ENCODE measurements around the gene TRIM50. TPM values are rescaled to one million over a fixed set of nuclear protein-coding genes. Genes with fewer than 3 reads are reported as not detected.
"Not testable (repeated sequence)": the region's sequence is repeated elsewhere in the genome, so short reads cannot be mapped to it uniquely, and the experiment has no call there.

TRIM50 gene
- total RNA-seq (2014; rRNA removed; shearing (Covaris generic)): not detected in 2 replicates
- polyA plus RNA-seq (2016; fragmentation: Nextera tagmentation; extraction: Ambion mirVana): not detected in 2 replicates

- 84 to 92% methylated on average over 31 to 43 of the region's 43 CpGs for WGBS, 2 experiments (ENCODE audit: low coverage in 1 of 2, low lambda C conversion rate in 2 of 2, missing lambda C conversion rate in 2 of 2)
- H3K4me3 ChIP-seq; H3F3A ChIP-seq (ENCODE audit: insufficient read depth); H3K4me1 ChIP-seq (ENCODE audit: insufficient read depth); H3K9ac ChIP-seq; H3K79me2 ChIP-seq (ENCODE audit: insufficient read depth); H3K9me2 ChIP-seq (ENCODE audit: insufficient read depth); H4K20me1 ChIP-seq (ENCODE audit: insufficient read depth); in situ Hi-C loops (cut with MboI); H2AFZ ChIP-seq; H3K27ac ChIP-seq; H3K36me3 ChIP-seq (ENCODE audit: low read depth); H3K9me3 ChIP-seq (ENCODE audit: low read depth); H3K4me2 ChIP-seq (ENCODE audit: unreplicated experiment); DNase-seq: not testable (repeated sequence)
- peaks cover 15% of the 10 kb centered on the region for H3K27me3 ChIP-seq (replicated peaks; ENCODE audit: insufficient read depth)
Observed at GRCh38 chr7:73327922-73328321, at the start of gene TRIM50, which contains the start of gene FKBP6. Gene TRIM50, minus strand, starts transcription at chr7:73328082. Its CDS starts 3,295 bp downstream, at chr7:73324787. Gene FKBP6, plus strand, starts transcription at chr7:73328161. Its CDS starts 268 bp downstream, at chr7:73328429.

DNA sequence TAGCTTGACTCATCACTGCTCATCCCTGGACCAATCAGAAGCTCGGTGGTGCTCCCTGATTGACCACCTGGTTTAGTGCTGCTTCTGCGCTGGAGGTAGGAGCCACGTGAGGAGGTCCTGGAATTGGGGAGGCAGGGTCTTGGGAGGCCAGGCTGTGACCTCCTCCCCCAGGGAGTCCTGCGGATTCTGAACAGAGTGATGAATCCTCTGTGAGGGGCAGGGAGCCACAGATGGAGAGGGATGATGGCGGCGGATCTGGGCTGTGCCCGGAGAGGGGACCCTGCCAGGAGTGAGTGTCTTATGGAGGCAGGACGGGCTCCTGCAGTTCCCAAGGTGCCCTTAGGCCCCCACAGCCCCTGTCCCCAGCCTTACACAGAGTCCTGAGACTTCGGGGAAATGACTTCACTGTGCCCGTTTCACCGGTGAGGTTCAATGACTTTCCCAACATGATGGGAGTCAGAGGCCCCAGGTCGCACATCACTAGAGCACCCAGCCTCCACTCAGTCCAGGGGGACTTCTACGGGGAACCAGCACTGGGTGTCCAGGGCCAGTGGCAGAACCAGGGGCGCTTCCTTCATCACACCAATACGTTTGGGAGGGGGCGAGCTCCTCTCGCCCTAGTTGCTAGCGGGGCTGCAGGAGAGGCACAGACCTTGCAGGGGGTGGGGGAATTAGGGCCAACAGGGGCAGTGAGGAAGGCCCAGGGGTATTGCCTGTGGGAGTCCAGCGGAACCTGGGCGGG lies 49.0 kb upstream of the TRIM50 start:
- H3K9me2 ChIP-seq (ENCODE audit: insufficient read depth): no peaks in the 10 kb centered on the region
- TF ChIP-seq EZH2 (IDR thresholded peaks at IDR 0.05; ENCODE audit: insufficient read depth, poor library complexity, severe bottlenecking) (no peak), EZH2phosphoT487 (IDR thresholded peaks at IDR 0.05; ENCODE audit: insufficient read depth, low read depth) (no peak)
- H3K9ac ChIP-seq: no peak overlapping the region
- H3K36me3 ChIP-seq (ENCODE audit: low read depth): no peaks in the 10 kb centered on the region
- H2AFZ ChIP-seq: no peak overlapping the region
- H3K4me2 ChIP-seq (ENCODE audit: unreplicated experiment): no peak overlapping the region
- H3K79me2 ChIP-seq (ENCODE audit: insufficient read depth): no peaks in the 10 kb centered on the region
- H3K27ac ChIP-seq: no peak overlapping the region
- H3K4me3 ChIP-seq: no peak overlapping the region
- no peaks in the 10 kb centered on the region for H3K4me1 ChIP-seq (ENCODE audit: insufficient read depth)
- in situ Hi-C loops (cut with MboI): no loop called here
- WGBS, 2 experiments (ENCODE audit: low coverage in 1 of 2, low lambda C conversion rate in 2 of 2, missing lambda C conversion rate in 2 of 2): 58 to 61% methylated on average over 17 to 20 of the region's 20 CpGs
- peaks cover 15% of the 10 kb centered on the region; the same call in 1 of the 2 replicates for H3K27me3 ChIP-seq (replicated peaks; ENCODE audit: insufficient read depth)
- H3K9me3 ChIP-seq (ENCODE audit: low read depth): no peaks in the 10 kb centered on the region
- no peaks in the 10 kb centered on the region for H3F3A ChIP-seq (ENCODE audit: insufficient read depth)
- no peak for DNase-seq
- no peaks in the 10 kb centered on the region for H4K20me1 ChIP-seq (ENCODE audit: insufficient read depth)

DNA sequence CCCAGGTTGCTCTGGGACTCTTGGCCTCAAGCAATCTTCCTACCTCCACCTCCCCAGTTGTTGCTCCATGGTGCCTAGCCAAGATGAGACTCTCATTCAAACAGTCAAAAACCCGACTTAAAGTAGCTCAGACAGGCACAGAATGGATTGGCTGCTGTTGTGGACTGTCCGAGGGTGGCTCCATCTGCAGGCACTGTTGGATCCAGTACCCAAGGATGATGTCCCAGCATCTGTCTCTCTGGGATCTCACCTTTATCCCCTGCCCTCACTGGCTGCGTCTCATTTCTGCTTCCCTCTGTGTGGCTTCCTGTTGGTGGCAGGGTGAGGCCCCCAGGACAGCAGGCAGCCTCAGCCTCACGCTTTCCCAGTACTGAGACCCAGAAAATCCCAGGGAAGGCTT lies 48.4 kb upstream of the TRIM50 start:
- H2AFZ ChIP-seq; H3K79me2 ChIP-seq (ENCODE audit: insufficient read depth); H3K27ac ChIP-seq; H3K4me3 ChIP-seq; DNase-seq; H3K9me2 ChIP-seq (ENCODE audit: insufficient read depth); H3K4me1 ChIP-seq (ENCODE audit: insufficient read depth); in situ Hi-C loops (cut with MboI); H3K4me2 ChIP-seq (ENCODE audit: unreplicated experiment); H3F3A ChIP-seq (ENCODE audit: insufficient read depth); H3K36me3 ChIP-seq (ENCODE audit: low read depth); H3K9ac ChIP-seq; H4K20me1 ChIP-seq (ENCODE audit: insufficient read depth); H3K9me3 ChIP-seq (ENCODE audit: low read depth): not testable (repeated sequence)
- H3K27me3 ChIP-seq (replicated peaks; ENCODE audit: insufficient read depth): peaks cover 15% of the 10 kb centered on the region; the same call in 1 of the 2 replicates
- WGBS, 2 experiments (ENCODE audit: low coverage in 1 of 2, low lambda C conversion rate in 2 of 2, missing lambda C conversion rate in 2 of 2): 43 to 47% methylated on average over 4 of the region's 4 CpGs

DNA sequence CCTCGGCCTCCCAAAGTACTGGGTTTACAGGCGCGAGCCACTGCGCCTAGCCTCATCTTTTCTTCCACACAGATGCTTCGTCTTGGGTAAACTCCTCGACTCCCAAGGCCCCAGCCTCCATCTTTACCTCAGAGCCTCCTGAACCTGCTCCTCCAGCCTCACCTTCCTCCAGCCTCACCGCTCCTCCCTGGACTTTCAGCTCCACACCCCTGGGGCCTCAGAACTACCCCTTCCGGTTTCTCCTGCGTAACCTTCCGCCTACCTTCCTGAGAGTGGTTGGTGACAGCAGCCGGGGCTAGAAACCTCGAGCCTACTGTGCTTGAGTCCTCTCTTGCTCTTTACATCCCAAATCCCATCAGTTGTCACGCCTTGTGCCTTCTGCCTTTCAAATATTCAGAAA lies 45.9 kb upstream of the TRIM50 start:
- Histone ChIP-seq H3K9me3 (ENCODE audit: low read depth) (no peaks in the 10 kb centered on the region), H3K27me3 (replicated peaks; ENCODE audit: insufficient read depth) (peaks cover 15% of the 10 kb centered on the region; the same call in 1 of the 2 replicates), H3K4me2 (ENCODE audit: unreplicated experiment) (no peak overlapping the region), H3K27ac (no peak overlapping the region), H3K79me2 (ENCODE audit: insufficient read depth) (no peaks in the 10 kb centered on the region), H3K36me3 (ENCODE audit: low read depth) (no peaks in the 10 kb centered on the region), H3F3A (ENCODE audit: insufficient read depth) (no peaks in the 10 kb centered on the region), H2AFZ (no peak overlapping the region), H4K20me1 (ENCODE audit: insufficient read depth) (no peaks in the 10 kb centered on the region), H3K4me1 (ENCODE audit: insufficient read depth) (no peaks in the 10 kb centered on the region), H3K4me3 (no peak overlapping the region), H3K9ac (no peak overlapping the region), H3K9me2 (ENCODE audit: insufficient read depth) (no peaks in the 10 kb centered on the region)
- DNase-seq: no peak
- TF ChIP-seq EZH2phosphoT487 (IDR thresholded peaks at IDR 0.05; ENCODE audit: insufficient read depth, low read depth) (no peak), EZH2 (IDR thresholded peaks at IDR 0.05; ENCODE audit: insufficient read depth, poor library complexity, severe bottlenecking) (no peak)
- in situ Hi-C loops (cut with MboI): no loop called here
- 65 to 74% methylated on average over 13 of the region's 13 CpGs for WGBS, 2 experiments (ENCODE audit: low coverage in 1 of 2, low lambda C conversion rate in 2 of 2, missing lambda C conversion rate in 2 of 2)

Data from GM23248 (cell line).